ENCODE results near the gene CLDN7.

DNA sequence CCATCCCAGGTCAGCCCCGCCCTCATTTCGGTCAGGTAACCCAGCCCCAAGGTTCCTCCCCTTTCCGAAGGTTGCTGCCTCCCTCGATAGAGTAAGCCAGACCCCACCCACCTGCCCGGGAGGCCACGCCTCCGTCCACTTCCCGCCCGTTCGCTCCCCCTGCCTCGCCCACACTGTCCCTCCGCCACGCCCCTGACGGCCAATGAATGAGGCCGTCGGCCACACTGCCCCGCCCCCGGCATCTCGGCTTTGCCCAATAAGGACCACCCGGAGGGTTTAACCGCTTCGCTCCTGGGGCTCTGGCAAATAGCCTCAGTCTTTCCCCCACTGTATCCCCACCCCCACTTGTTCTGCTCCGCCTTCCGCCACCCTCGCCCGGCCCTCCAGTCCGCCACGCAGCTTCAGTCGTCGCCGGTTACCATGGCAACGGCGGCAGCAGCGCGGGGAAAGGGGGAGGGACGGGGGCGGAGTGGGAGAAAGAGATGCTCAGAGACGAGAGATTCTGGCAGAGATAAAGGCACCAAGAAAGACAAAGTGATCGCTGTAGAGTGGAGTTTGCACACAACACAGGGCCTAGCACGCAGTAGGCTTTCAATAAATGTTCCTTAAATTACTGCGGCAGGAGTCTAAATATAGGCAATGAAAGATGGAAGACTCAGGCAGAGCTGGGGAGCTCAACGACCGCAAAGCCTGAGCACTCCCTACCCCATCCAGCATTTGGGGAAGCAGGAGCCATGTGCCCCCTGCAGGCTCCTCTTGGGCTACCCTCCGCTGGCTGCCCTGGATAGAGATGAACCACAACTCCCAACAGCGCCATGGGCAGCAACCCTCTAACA, 47.8 kb downstream of the CLDN7 start:
- TF ChIP-seq, protein P1, sequence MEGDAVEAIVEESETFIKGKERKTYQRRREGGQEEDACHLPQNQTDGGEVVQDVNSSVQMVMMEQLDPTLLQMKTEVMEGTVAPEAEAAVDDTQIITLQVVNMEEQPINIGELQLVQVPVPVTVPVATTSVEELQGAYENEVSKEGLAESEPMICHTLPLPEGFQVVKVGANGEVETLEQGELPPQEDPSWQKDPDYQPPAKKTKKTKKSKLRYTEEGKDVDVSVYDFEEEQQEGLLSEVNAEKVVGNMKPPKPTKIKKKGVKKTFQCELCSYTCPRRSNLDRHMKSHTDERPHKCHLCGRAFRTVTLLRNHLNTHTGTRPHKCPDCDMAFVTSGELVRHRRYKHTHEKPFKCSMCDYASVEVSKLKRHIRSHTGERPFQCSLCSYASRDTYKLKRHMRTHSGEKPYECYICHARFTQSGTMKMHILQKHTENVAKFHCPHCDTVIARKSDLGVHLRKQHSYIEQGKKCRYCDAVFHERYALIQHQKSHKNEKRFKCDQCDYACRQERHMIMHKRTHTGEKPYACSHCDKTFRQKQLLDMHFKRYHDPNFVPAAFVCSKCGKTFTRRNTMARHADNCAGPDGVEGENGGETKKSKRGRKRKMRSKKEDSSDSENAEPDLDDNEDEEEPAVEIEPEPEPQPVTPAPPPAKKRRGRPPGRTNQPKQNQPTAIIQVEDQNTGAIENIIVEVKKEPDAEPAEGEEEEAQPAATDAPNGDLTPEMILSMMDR (IDR thresholded peaks at IDR 0.05; ENCODE audit: poor library complexity) = peak; percentile 52
- no peak for TF ChIP-seq EZH2 (IDR thresholded peaks at IDR 0.05; ENCODE audit: borderline replicate concordance)
